Measurements from ENCODE around the gene DIP2B.

DIP2B gene

DNA sequence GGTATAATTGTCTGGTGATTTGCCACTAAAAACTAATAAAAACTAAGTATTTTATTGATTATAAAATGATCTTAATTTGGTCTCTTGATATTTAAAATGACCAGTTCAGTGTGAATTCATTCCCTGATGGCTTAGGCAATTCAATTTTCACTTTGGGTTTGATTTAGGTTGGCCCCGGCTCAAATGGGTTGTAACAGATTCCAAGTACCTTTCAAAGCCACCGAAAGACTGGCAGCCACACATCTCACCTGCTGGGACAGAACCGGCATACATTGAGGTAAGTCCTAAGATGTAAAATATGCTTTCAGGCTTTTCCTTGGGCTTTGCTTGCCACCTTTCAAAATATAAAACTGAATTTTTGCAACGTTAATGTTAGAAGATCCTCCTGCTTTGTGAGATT is 181.6 kb downstream of the DIP2B start:
- DNase-seq, result no peak

GRCh38 chr12:50686976-50687375 is 182.2 kb downstream of the DIP2B start:
- DNase-seq, result no peak

GRCh38 chr12:50689437-50689836 is 184.7 kb downstream of the DIP2B start:
- DNase-seq, result no peak

- no peak for DNase-seq
Measured at GRCh38 chr12:50690925-50691324, 186.1 kb downstream of the DIP2B start.

GRCh38 chr12:50695961-50696360 is 191.2 kb downstream of the DIP2B start:
- no peak for DNase-seq

DNA sequence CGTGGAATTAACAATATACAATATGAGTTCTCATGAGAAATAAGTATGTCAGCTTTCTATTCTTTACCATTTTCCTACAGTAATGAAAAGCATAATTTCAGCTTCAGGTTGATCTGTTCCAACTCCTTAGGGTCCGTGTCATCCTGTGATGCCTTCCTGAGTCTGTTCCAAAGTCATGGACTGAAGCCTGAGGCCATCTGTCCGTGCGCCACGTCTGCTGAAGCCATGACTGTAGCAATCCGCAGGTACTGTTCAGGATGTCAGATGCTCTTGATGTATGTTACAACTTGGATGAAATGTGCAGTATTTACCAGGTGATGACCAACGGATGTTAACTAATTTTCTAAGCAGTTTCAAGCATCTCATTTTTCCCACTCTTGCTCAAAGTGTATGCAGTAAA is 192.1 kb downstream of the DIP2B start:
- DNase-seq, result no peak

DNA sequence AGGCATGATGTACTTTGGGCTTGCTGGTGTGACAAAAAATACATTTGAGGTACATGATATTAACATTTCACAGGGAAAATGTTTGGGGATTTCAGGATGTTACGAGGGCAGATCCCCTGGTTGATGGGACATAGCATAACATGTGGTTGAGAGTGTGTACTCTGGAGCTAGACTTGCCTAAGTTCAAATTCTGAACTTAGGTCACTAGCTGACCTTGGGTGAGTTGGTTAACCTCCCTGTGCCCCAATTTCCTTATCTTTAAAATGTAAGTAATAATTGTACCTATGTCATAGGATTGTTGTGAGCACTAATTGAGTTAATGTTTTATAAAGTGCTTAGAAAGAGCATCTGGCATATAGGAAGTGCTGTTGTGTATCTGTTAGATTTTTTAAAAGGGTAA is 194.4 kb downstream of the DIP2B start:
- no peak for DNase-seq

DNA sequence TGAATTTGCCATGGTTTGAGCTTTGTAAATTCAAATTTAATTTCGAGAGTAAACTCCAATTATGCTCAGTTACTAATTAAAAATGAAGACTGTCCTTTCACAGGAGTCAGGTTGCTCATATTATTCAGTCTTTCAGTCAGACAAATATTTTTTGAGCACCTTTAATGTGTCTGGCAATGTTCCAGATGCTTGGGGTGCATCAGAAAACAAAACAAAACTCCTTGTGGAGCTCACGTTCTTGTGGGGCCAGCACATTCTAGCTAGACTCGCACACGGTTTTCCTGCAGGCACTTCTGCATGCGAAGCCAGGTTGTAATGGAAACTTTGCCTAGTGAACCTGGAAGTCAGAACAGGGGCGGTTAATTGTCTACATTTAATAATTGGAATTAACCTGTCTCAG is 195.2 kb downstream of the DIP2B start:
- no peak for DNase-seq

DNA sequence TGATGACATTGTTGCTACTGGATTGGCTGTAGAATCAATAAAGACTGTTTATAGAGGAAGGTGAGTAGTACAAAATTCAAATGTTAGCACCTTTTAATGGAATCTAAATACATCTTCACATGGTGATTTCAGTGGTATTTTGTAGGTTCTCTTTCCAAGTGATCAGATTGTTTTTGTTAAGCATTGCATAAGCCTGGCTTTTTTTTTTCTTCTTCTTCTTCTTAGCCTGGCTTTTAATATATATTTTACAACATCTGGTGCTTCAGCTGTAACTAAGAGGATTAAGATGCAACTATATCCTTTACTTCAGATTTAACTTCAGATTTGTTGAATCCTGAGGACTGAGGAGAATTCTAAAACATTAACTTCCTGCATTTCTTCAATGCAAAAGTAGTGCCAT is 201.8 kb downstream of the DIP2B start:
- DNase-seq, result no peak

- DNase-seq, result no peak
Measured at GRCh38 chr12:50707396-50707795, 202.6 kb downstream of the DIP2B start.

DNA sequence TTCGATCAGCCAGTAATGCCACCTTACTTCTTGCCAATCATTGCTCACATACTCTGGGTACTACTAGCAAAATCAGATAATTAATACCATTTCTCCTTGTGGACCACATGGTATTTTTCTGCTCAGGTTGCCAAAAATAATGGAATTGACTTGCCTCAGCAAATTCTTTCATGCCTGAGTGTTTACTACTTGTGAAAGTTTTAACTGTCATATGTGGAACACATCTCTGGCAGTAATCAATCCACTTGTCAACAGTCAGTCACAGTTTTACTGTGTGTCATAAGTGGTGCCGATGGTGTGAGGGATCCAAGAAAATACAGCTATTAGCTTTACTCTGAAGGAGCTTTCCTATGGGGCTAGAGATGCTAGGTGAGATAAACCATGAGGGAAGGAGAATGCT is 203.8 kb downstream of the DIP2B start:
- DNase-seq, result no peak

GRCh38 chr12:50711121-50711520 is 206.3 kb downstream of the DIP2B start:
- no peak for DNase-seq

DNA sequence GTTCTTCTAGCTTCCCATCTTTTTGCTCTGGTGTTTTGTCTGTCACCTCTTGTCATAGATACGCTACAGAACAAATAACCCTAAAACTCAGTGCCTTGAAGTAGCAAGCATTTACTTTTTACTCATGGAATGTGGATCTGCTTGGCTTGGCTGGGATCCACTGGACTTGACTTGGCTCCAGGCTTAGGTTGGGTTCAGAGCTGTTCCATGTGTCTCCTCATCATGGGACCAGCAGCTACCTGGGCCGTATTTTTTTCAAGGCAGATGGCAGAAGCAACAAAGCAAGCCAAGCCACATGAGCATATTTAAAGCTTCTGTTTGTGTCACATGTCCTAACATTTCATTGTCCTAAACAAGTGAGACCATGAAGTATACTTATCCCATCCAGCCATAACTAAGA is 210.4 kb downstream of the DIP2B start:
- no peak for DNase-seq

- DNase-seq, result no peak
Measured at GRCh38 chr12:50718760-50719159, 214.0 kb downstream of the DIP2B start.

DNA sequence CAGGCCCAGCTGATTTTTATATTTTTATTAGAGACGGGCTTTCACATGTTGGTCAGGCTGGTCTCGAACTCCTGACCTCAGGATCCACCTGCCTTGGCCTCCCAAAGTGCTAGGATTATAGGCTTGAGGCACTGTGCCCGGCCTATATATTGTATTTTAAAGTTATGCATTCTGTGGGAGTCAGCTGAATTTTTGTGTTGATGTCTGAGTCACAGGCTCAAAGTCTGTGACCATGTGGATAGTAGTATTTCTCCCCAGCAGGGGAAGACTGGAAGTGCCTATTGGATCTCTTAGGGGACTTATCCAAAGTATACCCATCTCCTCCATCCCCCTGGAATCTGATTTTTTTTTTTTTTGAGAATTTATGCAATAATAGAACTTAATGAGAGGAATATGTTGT is 215.3 kb downstream of the DIP2B start:
- no peak for DNase-seq

DNA sequence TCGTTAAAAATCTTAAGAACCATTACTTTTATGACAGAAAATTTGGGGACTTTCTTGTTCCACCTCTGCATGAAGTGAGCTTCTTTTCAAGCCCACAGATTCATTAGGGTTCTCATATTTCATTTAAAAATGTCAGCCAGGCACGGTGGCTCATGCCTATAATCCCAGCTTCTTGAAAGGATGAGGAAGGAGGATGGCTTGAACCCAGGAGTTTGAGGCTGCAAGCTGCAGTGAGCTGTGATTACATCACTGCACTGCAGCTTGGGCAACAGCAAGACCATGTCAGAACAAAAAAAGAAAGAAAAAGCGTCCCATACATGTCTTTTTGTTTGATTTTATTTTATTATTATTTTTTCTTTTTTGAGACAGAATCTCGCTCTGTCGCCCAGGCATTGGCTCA is 215.7 kb downstream of the DIP2B start:
- no peak for DNase-seq

DNA sequence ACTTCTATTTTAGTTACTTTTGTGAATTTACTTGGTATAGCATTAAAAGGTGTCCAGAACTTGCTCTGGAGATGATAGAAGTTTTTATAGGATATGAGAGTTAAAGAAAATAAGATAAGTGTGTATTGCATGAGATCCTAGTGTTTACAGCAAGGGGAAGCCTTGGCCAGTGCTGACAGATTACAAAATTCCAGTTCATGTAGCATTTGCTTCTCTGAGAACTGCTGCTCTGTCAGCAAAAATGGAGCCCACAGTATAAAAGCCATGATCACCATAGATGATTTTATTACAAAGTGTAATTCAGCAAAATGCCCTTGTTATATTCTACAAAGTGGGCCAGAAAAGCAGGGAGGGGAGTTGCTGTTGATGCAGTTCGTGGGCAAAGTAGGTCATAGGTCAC is 219.1 kb downstream of the DIP2B start:
- DNase-seq, result no peak

- DNase-seq, result no peak
Measured at GRCh38 chr12:50725011-50725942, 220.5 kb downstream of the DIP2B start.

DNA sequence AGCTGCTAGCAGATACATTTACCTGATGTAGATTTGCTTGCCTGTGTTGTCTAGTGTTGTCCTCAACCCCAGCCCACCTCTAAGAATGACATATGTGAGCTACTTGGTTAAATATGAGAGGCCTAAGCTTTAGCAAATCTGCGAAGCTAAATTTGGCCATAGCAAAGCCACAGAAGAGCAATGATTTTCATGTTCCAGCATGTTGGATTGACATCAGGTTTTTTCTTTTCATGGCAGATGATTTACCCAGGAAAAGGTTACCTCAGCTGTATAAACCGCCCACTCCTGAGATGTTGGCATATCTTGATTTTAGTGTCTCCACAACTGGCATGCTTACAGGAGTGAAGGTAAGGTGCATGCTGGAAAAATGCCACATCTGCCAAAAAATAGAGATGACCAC is 222.7 kb downstream of the DIP2B start:
- no peak for DNase-seq

DNA sequence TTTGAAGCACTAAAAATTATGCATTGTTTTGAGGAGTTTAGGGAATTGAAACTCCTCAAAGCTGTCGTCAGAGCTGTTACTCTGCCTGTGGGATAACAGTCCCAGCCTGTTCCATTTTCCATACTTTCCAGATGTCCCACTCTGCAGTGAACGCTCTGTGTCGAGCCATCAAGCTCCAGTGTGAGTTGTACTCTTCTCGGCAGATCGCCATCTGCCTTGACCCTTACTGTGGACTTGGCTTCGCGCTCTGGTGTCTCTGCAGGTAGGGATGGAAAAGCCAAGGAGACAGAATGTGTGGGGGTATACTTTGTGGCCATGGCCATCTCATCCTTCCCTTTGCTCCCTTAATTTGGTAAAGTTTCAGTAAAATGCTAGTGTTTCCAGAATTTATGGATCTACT is 223.6 kb downstream of the DIP2B start:
- DNase-seq, result no peak

GRCh38 chr12:50728841-50729240 is 224.1 kb downstream of the DIP2B start:
- no peak for DNase-seq

DNA sequence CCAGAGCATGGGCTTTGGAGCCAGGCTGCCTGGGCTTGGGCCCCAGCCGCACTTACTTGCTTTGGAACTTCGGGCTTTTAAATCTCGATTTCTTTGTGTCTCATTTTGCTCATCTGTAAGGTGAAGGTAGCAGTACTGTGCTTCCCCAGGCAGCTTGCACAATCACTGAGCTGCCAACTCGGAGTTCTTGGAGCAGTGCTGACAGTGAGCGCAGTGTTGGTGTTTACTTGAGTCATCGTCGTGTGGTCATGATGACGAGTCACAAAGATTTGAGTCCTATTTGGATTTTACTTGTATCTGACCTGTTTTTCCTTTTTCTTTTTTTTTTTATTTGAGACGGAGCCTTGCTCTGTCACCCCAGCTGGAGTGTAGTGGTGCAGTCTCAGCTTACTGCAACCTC is 227.8 kb downstream of the DIP2B start:
- no peak for DNase-seq

DNA sequence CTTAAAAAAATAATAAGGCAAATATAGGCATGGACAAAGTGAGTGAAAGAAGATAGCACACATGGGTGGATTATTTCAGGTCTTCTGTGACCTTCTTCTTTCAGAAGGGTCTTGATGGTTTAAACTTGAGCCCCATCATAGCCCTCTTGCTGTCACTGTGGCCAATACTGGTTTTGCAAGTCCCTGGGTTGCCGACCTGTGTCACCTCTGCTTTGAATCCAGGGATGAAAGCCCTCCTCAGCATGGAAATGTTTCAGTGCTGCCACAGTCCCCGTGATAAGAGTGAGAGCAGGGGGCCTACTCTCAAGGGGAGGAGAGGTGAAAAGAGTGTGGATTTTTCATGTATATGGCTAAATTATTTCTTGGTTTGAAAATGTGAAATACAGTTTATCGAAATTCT is 228.9 kb downstream of the DIP2B start:
- no peak for DNase-seq

DNA sequence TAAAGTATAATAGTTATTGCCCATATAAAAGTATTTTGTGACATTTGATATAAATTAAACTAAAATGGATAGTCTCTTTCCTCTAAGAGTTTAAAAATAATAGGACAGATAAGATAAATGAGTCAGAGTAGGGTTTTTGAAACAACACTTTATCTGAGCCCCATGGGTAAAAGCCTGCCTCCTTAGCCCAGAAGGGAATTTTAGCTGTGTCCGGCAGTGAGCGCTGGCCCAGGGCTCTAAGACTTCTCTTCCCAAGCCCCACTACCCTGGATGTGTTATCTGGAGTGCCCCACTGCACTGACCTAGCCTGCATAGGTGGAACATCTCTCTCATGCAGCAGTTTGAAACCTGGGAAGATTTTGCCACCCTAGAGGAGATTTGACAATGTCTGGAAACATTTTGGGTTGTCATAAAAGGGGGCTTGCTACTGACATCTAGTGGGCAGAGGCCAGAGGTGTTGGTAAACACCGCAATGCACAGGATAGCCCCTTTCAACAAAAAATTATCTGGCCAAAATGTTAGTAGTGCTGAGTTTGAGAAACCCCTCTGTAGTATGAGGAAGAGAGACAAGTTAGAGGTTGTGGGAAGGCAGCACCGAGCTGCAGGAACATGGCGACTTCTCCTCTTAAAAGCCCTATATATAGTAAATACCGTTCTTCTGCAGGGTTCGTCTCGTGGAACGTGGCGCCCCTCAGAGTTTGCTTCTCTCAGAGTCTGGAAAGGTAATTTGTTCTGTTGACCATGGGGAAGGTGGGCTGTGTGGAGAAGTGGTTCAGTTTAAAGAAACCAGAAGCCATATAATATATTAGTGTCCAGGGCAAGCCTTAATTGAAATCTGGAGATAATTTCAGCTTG is 229.9 kb downstream of the DIP2B start:
- DNase-seq, result no peak
